ENCODE measurements around the gene SYT14. TPM values are rescaled to one million over a fixed set of nuclear protein-coding genes. Genes with fewer than 3 reads are reported as not detected.

Gene SYT14
- total RNA-seq, 1 experiment from 2014 or later, result 10.3 TPM

DNA sequence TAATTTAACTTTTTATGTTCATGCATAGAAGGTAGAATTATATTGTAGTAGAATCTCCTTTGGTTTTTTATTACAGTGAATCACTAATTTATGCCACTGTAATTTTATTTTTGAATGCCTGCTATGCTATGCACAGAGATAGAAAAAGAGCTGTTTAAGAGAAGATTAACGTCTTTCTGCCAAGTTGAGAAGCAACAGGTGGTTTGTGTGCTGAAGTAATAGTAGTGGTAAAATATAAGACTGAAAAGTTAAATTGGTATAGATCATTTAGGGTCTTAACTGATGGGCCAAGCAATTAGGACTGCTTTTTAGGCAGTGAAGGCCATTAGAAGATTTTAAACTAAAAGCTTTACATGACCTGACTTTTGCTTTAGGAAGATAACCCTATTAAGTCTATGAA is 115.1 kb downstream of the SYT14 start:
- H4K91ac ChIP-seq (ENCODE audit: insufficient read length, low read depth, low read length), result no peak overlapping the region
- no peak overlapping the region for H2AK5ac ChIP-seq (ENCODE audit: insufficient read length, low read length)
- H3K14ac ChIP-seq (ENCODE audit: insufficient read depth, low read length), result no peak overlapping the region
- DNase-seq, result no peak
- no peaks in the 10 kb centered on the region for H3K79me1 ChIP-seq (ENCODE audit: insufficient read depth, low read depth, low read length, poor library complexity, severe bottlenecking)
- H2BK120ac ChIP-seq (ENCODE audit: low read depth, low read length, poor library complexity, severe bottlenecking), result no peak overlapping the region
- no CpG with 5 or more reads among the region's 1 CpG for WGBS (ENCODE audit: extremely low coverage, insufficient read length, low lambda C conversion rate)
- no peak overlapping the region for H2BK12ac ChIP-seq (ENCODE audit: insufficient read length, low read depth, low read length)
- no peak overlapping the region for H2BK20ac ChIP-seq (ENCODE audit: low read depth, low read length, poor library complexity, severe bottlenecking)
- H2BK5ac ChIP-seq (ENCODE audit: insufficient read length, low read length), result no peak overlapping the region
- Mint-ChIP-seq H3K27me3 (ENCODE audit: low read depth) (no peaks in the 10 kb centered on the region), H3K9me3 (peaks cover 11 to 12% of the 10 kb centered on the region in 2 experiments), H3K4me1 (no peaks in the 10 kb centered on the region), H3K27ac (no peak overlapping the region), H3K4me3 (no peak overlapping the region), H3K36me3 (ENCODE audit: insufficient read depth in 1 of 3, low read depth in 3 of 3) (peaks cover 20 to 34% (median 26%) of the 10 kb centered on the region in 3 experiments)
- H3K79me2 ChIP-seq (ENCODE audit: insufficient read depth, low read length), result no peaks in the 10 kb centered on the region
- no peak overlapping the region for H3K18ac ChIP-seq (ENCODE audit: insufficient read length, low read depth, low read length)
- H3K56ac ChIP-seq (ENCODE audit: insufficient read length, low read depth, low read length), result no peak overlapping the region
- H3K9ac ChIP-seq (ENCODE audit: extremely low read depth, insufficient read length, low read length), result no peak overlapping the region
- H3T11ph ChIP-seq (ENCODE audit: low read length), result no peak overlapping the region
- no peak overlapping the region for H2AFZ ChIP-seq (ENCODE audit: low read length)
- H4K20me1 ChIP-seq (ENCODE audit: control insufficient read depth, insufficient read depth, insufficient read length), result no peaks in the 10 kb centered on the region
- no peak overlapping the region for H2BK15ac ChIP-seq (ENCODE audit: low read depth, low read length)
- H3K23me2 ChIP-seq (ENCODE audit: insufficient read length, low read depth, low read length, poor library complexity, severe bottlenecking), result no peaks in the 10 kb centered on the region
- no peaks in the 10 kb centered on the region for H3K27me3 ChIP-seq (ENCODE audit: insufficient read depth, low read length)
- no peak for TF ChIP-seq CTCF (conservative IDR thresholded peaks at IDR 0.05)
- no peak overlapping the region for H3K27ac ChIP-seq (ENCODE audit: insufficient read length, low read depth, low read length)
- H4K8ac ChIP-seq (replicated peaks; ENCODE audit: insufficient read length, low read depth, low read length), result no peak overlapping the region
- H3K23ac ChIP-seq (ENCODE audit: insufficient read length, low read depth, low read length), result no peak overlapping the region
- H4K5ac ChIP-seq (ENCODE audit: insufficient read length, low read depth, low read length), result no peak overlapping the region
- no peak overlapping the region for H3K4me2 ChIP-seq (ENCODE audit: insufficient read depth, insufficient read length, low read length)
- H3K4me1 ChIP-seq (ENCODE audit: insufficient read depth, low read length), result no peaks in the 10 kb centered on the region
- H3K4ac ChIP-seq (ENCODE audit: low read depth, low read length), result no peak overlapping the region
- no peaks in the 10 kb centered on the region for H3K9me3 ChIP-seq (ENCODE audit: control insufficient read depth, low read depth, low read length)
